IPS-18a (cell line): ENCODE results near the gene KRTAP4-8.
"Not testable (repeated sequence)": the region's sequence is repeated elsewhere in the genome, so short reads cannot be mapped to it uniquely, and the experiment has no call there.

Source experiments
- H3K27ac ChIP-seq: one replicate; pipeline ENCODE4 v1.5.1; 2013; ENCODE audit warnings: low read length
- H3K27me3 ChIP-seq: one replicate; pipeline ENCODE4 v1.6.1; 2013; ENCODE audit warnings: mild to moderate bottlenecking, low read length; ENCODE audit not compliant: control insufficient read depth, insufficient read depth
- H3K36me3 ChIP-seq: one replicate; pipeline ENCODE4 v1.6.1; 2013; ENCODE audit warnings: low read depth, low read length; ENCODE audit not compliant: control insufficient read depth
- H3K4me1 ChIP-seq: one replicate; pipeline ENCODE4 v1.6.1; 2013; ENCODE audit warnings: low read depth, low read length; ENCODE audit not compliant: control insufficient read depth
- H3K4me3 ChIP-seq: one replicate; pipeline ENCODE4 v1.5.1; 2013; ENCODE audit warnings: low read length
- H3K9ac ChIP-seq: one replicate; pipeline ENCODE4 v1.6.1; 2013; ENCODE audit warnings: mild to moderate bottlenecking, low read length, moderate library complexity
- H3K9me3 ChIP-seq: one replicate; pipeline ENCODE4 v1.6.1; 2013; ENCODE audit warnings: low read depth, low read length; ENCODE audit not compliant: control insufficient read depth

KRTAP4-8 gene

GRCh38 chr17:41105347-41105746, 7.4 kb upstream of the KRTAP4-8 start, which contains the start of gene KRTAP4-9:
TSS of gene KRTAP4-9 (plus strand) at chr17:41105389. CDS start at chr17:41105389, 0 bp downstream.
- H3K27me3 ChIP-seq, H3K27ac ChIP-seq, H3K9me3 ChIP-seq, H3K4me3 ChIP-seq, H3K9ac ChIP-seq, H3K36me3 ChIP-seq: not testable (repeated sequence)
- H3K4me1 ChIP-seq, result peaks cover 24% of the 10 kb centered on the region

GRCh38 chr17:41104386-41105038, 6.6 kb upstream of the KRTAP4-8 start:
- not testable (repeated sequence) for H3K9ac ChIP-seq, H3K27me3 ChIP-seq, H3K36me3 ChIP-seq, H3K9me3 ChIP-seq, H3K4me3 ChIP-seq, H3K27ac ChIP-seq
- peaks cover 24% of the 10 kb centered on the region for H3K4me1 ChIP-seq

GRCh38 chr17:41103896-41104295, 6.0 kb upstream of the KRTAP4-8 start:
- Histone ChIP-seq H3K27ac (no peak overlapping the region), H3K4me1 (peaks cover 24% of the 10 kb centered on the region), H3K9me3 (no peaks in the 10 kb centered on the region), H3K9ac (no peak overlapping the region), H3K36me3 (no peaks in the 10 kb centered on the region), H3K4me3 (no peak overlapping the region), H3K27me3 (no peaks in the 10 kb centered on the region)

- H3K4me3 ChIP-seq, result no peak within 1 kb of the TSS
- H3K9ac ChIP-seq, result no peak within 1 kb of the TSS
- peaks cover 8% of the 10 kb centered on the region for H3K4me1 ChIP-seq
- no peaks in the 10 kb centered on the region for H3K9me3 ChIP-seq
- no peak within 1 kb of the TSS for H3K27ac ChIP-seq
- no peaks in the 10 kb centered on the region for H3K27me3 ChIP-seq
- no peaks in the 10 kb centered on the region for H3K36me3 ChIP-seq
These were observed 3.8 kb upstream of the KRTAP4-8 start, which contains the start of gene KRTAP4-16 for GRCh38 chr17:41101586-41102259. TSS of gene KRTAP4-16 (minus strand) at chr17:41102209. CDS start at chr17:41102209, 0 bp downstream.

GRCh38 chr17:41099682-41100480, 1.9 kb upstream of the KRTAP4-8 start:
- not testable (repeated sequence) for H3K36me3 ChIP-seq, H3K27me3 ChIP-seq, H3K27ac ChIP-seq, H3K9ac ChIP-seq, H3K9me3 ChIP-seq, H3K4me1 ChIP-seq, H3K4me3 ChIP-seq

GRCh38 chr17:41098481-41098880, 539 bp upstream of the KRTAP4-8 start:
- no peaks in the 10 kb centered on the region for H3K4me1 ChIP-seq
- peaks cover 3% of the 10 kb centered on the region for H3K9me3 ChIP-seq
- no peak overlapping the region for H3K27ac ChIP-seq

GRCh38 chr17:41096055-41096454, 1.9 kb downstream of the KRTAP4-8 start:
- H3K27ac ChIP-seq, result no peak overlapping the region
- no peak overlapping the region for H3K4me3 ChIP-seq
- no peaks in the 10 kb centered on the region for H3K36me3 ChIP-seq
- H3K27me3 ChIP-seq, result no peaks in the 10 kb centered on the region
- H3K9ac ChIP-seq, result no peak overlapping the region
- no peaks in the 10 kb centered on the region for H3K4me1 ChIP-seq
- H3K9me3 ChIP-seq, result peaks cover 3% of the 10 kb centered on the region

More at GRCh38 chr17:41098481-41098880, 539 bp upstream of the KRTAP4-8 start:
- Histone ChIP-seq H3K4me3 (no peak overlapping the region), H3K27me3 (no peaks in the 10 kb centered on the region), H3K9ac (no peak overlapping the region), H3K36me3 (no peaks in the 10 kb centered on the region)

GRCh38 chr17:41088760-41089352, 9.1 kb downstream of the KRTAP4-8 start:
- H3K9me3 ChIP-seq, H3K27me3 ChIP-seq, H3K4me3 ChIP-seq, H3K27ac ChIP-seq, H3K9ac ChIP-seq, H3K4me1 ChIP-seq, H3K36me3 ChIP-seq: not testable (repeated sequence)

GRCh38 chr17:41084100-41084856, 13.7 kb downstream of the KRTAP4-8 start, which contains the start of gene KRTAP4-7:
TSS of gene KRTAP4-7 (plus strand) at chr17:41084150. CDS start at chr17:41084207, 57 bp downstream.
- H3K4me1 ChIP-seq, H3K36me3 ChIP-seq, H3K4me3 ChIP-seq, H3K9me3 ChIP-seq, H3K27me3 ChIP-seq, H3K27ac ChIP-seq, H3K9ac ChIP-seq: not testable (repeated sequence)

- H3K9me3 ChIP-seq, H3K36me3 ChIP-seq, H3K27ac ChIP-seq: not testable (repeated sequence)
These were observed 14.5 kb downstream of the KRTAP4-8 start for GRCh38 chr17:41083427-41083826.

GRCh38 chr17:41082626-41083025, 15.3 kb downstream of the KRTAP4-8 start:
- Histone ChIP-seq H3K36me3 (no peaks in the 10 kb centered on the region), H3K27ac (no peak overlapping the region), H3K4me3 (no peak overlapping the region), H3K9ac (no peak overlapping the region), H3K4me1 (no peaks in the 10 kb centered on the region), H3K9me3 (no peaks in the 10 kb centered on the region), H3K27me3 (no peaks in the 10 kb centered on the region)

More at GRCh38 chr17:41083427-41083826, 14.5 kb downstream of the KRTAP4-8 start:
- not testable (repeated sequence) for H3K4me1 ChIP-seq, H3K9ac ChIP-seq, H3K27me3 ChIP-seq, H3K4me3 ChIP-seq
